Sigmoid colon (tissue), 7 donors: ENCODE results near the gene MX2. TPM values are rescaled to one million over a fixed set of nuclear protein-coding genes. Genes with fewer than 3 reads are reported as not detected.

Source experiments
- DNase-seq: peaks from one replicate; pipeline ENCODE4 v3.0.0-alpha.2; 2019
- H3K27ac ChIP-seq, 4 donors: fragments of 200-600 bp; sonication (generic); one replicate each; pipeline ENCODE4 v1.5.1; 2016 to 2019; ENCODE audit warnings: mild to moderate bottlenecking in 1 of 4
- H3K27me3 ChIP-seq, 3 donors: fragments of 200-600 bp; sonication (generic); one replicate each; pipeline ENCODE4 v1.5.1; 2019; ENCODE audit warnings: mild to moderate bottlenecking in 1 of 3
- H3K36me3 ChIP-seq, 4 donors: fragments of 200-600 bp; sonication (generic); one replicate each; pipeline ENCODE4 v1.5.1; 2016 to 2019
- H3K4me1 ChIP-seq, 4 donors: fragments of 200-600 bp; sonication (generic); one replicate each; pipeline ENCODE4 v1.5.1; 2017 to 2019
- H3K4me3 ChIP-seq, 4 donors: fragments of 200-600 bp; sonication (generic); one replicate each; pipeline ENCODE4 v1.5.1; 2017 to 2019; ENCODE audit warnings: mild to moderate bottlenecking in 2 of 4, moderate library complexity in 1 of 4
- H3K9me3 ChIP-seq, 4 donors: fragments of 200-600 bp in 3 of 4; sonication (generic) in 3 of 4; one replicate each; pipeline versions ENCODE4 v1.5.1 to v1.6.1; 2013 to 2019
- EP300 ChIP-seq, 4 donors: sonication (generic); formaldehyde crosslinking; IDR thresholded peaks; one replicate each; pipeline ENCODE4 v1.6.1; 2017; ENCODE audit warnings: antibody characterized with exemption in 4 of 4
- POLR2A ChIP-seq, 2 donors: fragments of 450-650 bp; IDR thresholded peaks; one replicate each; pipeline ENCODE4 v1.6.1; 2016; ENCODE audit warnings: antibody characterized with exemption in 2 of 2, mild to moderate bottlenecking in 2 of 2, moderate library complexity in 2 of 2
- POLR2AphosphoS5 ChIP-seq, 4 donors: sonication (generic); formaldehyde crosslinking; IDR thresholded peaks; one replicate each; pipeline ENCODE4 v1.6.1; 2017; ENCODE audit warnings: antibody characterized with exemption in 4 of 4
- WGBS, 2 donors: extraction: QIAGEN DNeasy Blood & Tissue Kit; methylation state at CpG; one replicate each; pipeline ENCODE4 v1.1.7; 2013; 5-methylcytosine and 5-hydroxymethylcytosine counted together
- intact Hi-C: fragments of 100-400 bp; cut with DNase I; formaldehyde crosslinking; loops from one replicate; pipeline ENCODE4 v1.15.1; 2023
- polyA plus RNA-seq, 3 donors: library from polyadenylated mRNA; stranded (reverse); fragments of 200-250 nt; gene quantifications; one replicate each; pipeline ENCODE4 v1.2.3, GENCODE V29; 2013
- total RNA-seq, 4 donors: library from RNA; depleted of rRNA; stranded (reverse); fragments of >200 nt; gene quantifications; one replicate each; pipeline ENCODE4 v1.1.0, GENCODE V29; 2016
- TF ChIP-seq, protein P1 (sequence below), 4 experiments: fragments of 450-650 bp in 3 of 4; fragments of 200-600 bp in 1 of 4; IDR thresholded peaks; one replicate each; pipeline ENCODE4 v1.5.1; 2016 to 2019; ENCODE audit warnings: antibody characterized with exemption in 4 of 4, mild to moderate bottlenecking in 3 of 4, moderate library complexity in 2 of 4
- donor health status: healthy with polysubstance abuse.
- donor health status: Bipolar disorder and iron deficiency.
- donor health status: healthy.

The MX2 gene
- total and polyA plus RNA-seq, 7 donors = 2.5 to 23.9 (median 6.2) TPM

DNA sequence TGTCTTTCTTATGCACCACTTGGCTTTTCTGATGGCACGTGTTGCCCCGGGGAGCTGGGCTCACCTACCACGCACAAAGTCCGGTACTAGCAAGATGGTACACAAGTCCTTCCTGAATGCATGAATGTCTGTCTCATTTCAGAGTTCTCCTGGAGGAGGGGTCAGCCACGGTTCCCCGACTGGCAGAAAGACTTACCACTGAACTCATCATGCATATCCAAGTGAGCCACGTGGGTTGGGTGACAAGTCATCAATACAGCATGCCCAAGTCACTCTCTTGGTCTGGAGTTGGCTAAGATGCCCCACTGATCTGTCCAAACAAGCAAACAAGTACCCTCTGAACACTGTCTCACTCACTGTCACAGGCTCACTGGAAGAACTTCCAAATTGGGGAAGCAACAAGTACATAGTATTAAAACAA is 35.7 kb downstream of the MX2 start:
- no peak for DNase-seq
- no peak overlapping the region for H3K27ac ChIP-seq
- intact Hi-C loops = no loop called here
- no peaks in the 10 kb centered on the region for H3K27me3 ChIP-seq
- no peak overlapping the region for H3K4me3 ChIP-seq
- 90 to 93% methylated on average over 7 of the region's 7 CpGs for WGBS, 2 donors
- TF ChIP-seq POLR2A (IDR thresholded peaks at IDR 0.05) (no peak), POLR2AphosphoS5 (IDR thresholded peaks at IDR 0.05) (no peak), EP300 (IDR thresholded peaks at IDR 0.05) (no peak)
- TF ChIP-seq, protein P1, sequence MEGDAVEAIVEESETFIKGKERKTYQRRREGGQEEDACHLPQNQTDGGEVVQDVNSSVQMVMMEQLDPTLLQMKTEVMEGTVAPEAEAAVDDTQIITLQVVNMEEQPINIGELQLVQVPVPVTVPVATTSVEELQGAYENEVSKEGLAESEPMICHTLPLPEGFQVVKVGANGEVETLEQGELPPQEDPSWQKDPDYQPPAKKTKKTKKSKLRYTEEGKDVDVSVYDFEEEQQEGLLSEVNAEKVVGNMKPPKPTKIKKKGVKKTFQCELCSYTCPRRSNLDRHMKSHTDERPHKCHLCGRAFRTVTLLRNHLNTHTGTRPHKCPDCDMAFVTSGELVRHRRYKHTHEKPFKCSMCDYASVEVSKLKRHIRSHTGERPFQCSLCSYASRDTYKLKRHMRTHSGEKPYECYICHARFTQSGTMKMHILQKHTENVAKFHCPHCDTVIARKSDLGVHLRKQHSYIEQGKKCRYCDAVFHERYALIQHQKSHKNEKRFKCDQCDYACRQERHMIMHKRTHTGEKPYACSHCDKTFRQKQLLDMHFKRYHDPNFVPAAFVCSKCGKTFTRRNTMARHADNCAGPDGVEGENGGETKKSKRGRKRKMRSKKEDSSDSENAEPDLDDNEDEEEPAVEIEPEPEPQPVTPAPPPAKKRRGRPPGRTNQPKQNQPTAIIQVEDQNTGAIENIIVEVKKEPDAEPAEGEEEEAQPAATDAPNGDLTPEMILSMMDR (IDR thresholded peaks at IDR 0.05) = no peak
- no peaks in the 10 kb centered on the region for H3K9me3 ChIP-seq
- H3K36me3 ChIP-seq = no peaks in the 10 kb centered on the region
- H3K4me1 ChIP-seq = no peaks in the 10 kb centered on the region

DNA sequence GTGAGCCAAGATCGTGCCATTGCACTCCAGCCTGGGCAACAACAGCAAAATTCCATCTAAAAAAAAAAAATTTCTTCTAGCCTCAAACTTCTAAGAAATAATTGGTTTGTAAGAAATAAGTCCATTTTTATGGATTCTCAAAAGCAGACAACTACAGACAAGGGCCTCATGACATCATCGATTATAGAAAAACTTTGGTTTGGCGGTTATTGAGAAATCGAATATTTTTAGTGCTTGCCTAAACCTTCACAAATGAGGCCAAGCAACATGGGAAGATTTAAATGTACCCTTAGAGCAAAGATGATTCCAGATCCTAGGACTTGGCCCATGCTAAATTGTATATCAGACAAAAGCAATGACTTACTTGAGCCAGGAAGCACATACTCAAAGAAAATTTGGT is 36.4 kb downstream of the MX2 start:
- intact Hi-C loops = no loop called here
- no peak overlapping the region for H3K4me3 ChIP-seq
- H3K27ac ChIP-seq = no peak overlapping the region
- 93 to 95% methylated on average over 4 of the region's 4 CpGs for WGBS, 2 donors
- no peaks in the 10 kb centered on the region for H3K4me1 ChIP-seq
- no peaks in the 10 kb centered on the region for H3K36me3 ChIP-seq
- H3K27me3 ChIP-seq = no peaks in the 10 kb centered on the region
- no peak for DNase-seq
- H3K9me3 ChIP-seq = no peaks in the 10 kb centered on the region
- TF ChIP-seq, protein P1 (IDR thresholded peaks at IDR 0.05) = no peak
- TF ChIP-seq POLR2A (IDR thresholded peaks at IDR 0.05) = no peak
- TF ChIP-seq EP300 (IDR thresholded peaks at IDR 0.05) = no peak
- TF ChIP-seq POLR2AphosphoS5 (IDR thresholded peaks at IDR 0.05) = no peak

DNA sequence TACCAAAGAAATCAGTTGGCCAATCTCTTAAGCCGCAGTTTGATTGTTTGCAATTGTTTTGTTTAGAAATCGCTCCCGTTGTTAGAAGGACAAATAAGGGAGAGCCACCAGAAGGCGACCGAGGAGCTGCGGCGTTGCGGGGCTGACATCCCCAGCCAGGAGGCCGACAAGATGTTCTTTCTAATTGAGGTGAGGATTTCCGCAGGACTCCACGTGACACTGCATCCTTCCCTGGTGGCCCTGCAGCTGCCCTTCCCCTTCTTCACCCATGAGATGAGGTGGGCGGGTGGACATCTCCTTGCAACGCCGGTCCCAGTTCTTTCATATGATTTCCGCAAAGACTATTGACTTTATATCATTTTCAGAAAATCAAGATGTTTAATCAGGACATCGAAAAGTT is 37.0 kb downstream of the MX2 start:
- no peaks in the 10 kb centered on the region for H3K36me3 ChIP-seq
- H3K9me3 ChIP-seq = no peaks in the 10 kb centered on the region
- H3K27me3 ChIP-seq = no peaks in the 10 kb centered on the region
- 96 to 97% methylated on average over 16 of the region's 16 CpGs for WGBS, 2 donors
- intact Hi-C loops = no loop called here
- no peak overlapping the region for H3K4me3 ChIP-seq
- no peaks in the 10 kb centered on the region for H3K4me1 ChIP-seq
- TF ChIP-seq, protein P1 (IDR thresholded peaks at IDR 0.05) = no peak
- TF ChIP-seq POLR2A (IDR thresholded peaks at IDR 0.05) = no peak
- no peak for TF ChIP-seq EP300 (IDR thresholded peaks at IDR 0.05)
- TF ChIP-seq POLR2AphosphoS5 (IDR thresholded peaks at IDR 0.05) = no peak
- DNase-seq = no peak
- no peak overlapping the region for H3K27ac ChIP-seq

DNA sequence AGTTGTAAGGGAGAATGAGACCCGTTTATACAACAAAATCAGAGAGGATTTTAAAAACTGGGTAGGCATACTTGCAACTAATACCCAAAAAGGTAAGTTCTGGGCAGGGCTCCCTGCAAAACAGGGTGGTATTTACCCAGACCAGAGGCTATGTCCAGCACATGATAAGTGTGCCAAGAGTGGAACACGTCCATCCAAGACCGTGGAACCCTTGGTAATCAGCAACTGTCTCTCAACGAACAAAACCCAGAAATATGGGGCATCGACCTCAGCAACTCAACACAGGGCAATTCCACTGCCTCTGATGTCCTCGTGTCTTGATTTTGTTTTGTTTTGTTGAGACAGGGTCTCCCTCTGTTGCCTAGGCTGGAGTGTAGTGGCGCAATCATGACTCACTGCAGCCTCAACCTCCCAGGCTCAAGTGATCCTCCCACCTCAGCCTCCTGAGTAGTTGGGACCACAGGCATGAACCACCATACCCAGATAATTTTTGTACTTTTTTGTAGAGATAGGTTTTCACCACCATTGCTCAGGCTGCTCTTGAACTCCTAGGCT is 37.5 kb downstream of the MX2 start:
- DNase-seq = no peak
- Histone ChIP-seq H3K9me3 (no peaks in the 10 kb centered on the region), H3K36me3 (no peaks in the 10 kb centered on the region), H3K27ac (no peak overlapping the region), H3K27me3 (no peaks in the 10 kb centered on the region), H3K4me1 (no peaks in the 10 kb centered on the region), H3K4me3 (no peak overlapping the region)
- intact Hi-C loops = no loop called here
- 57 to 91% methylated on average over 7 of the region's 7 CpGs for WGBS, 2 donors
- no peak for TF ChIP-seq EP300 (IDR thresholded peaks at IDR 0.05)
- TF ChIP-seq POLR2A (IDR thresholded peaks at IDR 0.05) = no peak
- no peak for TF ChIP-seq POLR2AphosphoS5 (IDR thresholded peaks at IDR 0.05)
- TF ChIP-seq, protein P1 (IDR thresholded peaks at IDR 0.05) = no peak

DNA sequence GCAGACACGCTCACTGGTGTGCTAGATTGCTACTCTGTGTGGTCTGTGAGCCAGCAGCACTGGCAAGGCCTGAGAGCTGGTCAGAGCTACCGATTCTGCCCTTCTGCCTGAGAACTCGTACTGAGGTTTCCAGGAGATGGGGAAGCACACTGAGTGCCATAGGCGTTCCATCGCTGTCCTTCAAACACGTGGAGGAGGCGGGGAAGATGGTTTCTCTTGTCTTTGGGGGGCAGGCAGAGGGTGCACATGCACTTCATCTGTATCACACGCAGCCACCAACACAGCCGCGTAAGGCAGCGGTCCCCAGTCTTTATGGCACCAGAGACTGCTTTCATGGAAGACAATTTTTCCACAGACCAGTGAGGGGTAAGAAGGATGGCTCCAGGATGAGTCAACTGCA is 40.4 kb downstream of the MX2 start:
- Histone ChIP-seq H3K27ac (no peak overlapping the region), H3K27me3 (no peaks in the 10 kb centered on the region), H3K4me1 (no peaks in the 10 kb centered on the region), H3K9me3 (no peaks in the 10 kb centered on the region), H3K36me3 (peaks cover 0 to 3% (median 0%) of the 10 kb centered on the region in 4 donors), H3K4me3 (no peak overlapping the region)
- TF ChIP-seq POLR2AphosphoS5 (IDR thresholded peaks at IDR 0.05) = no peak
- TF ChIP-seq POLR2A (IDR thresholded peaks at IDR 0.05) = no peak
- TF ChIP-seq, protein P1 (IDR thresholded peaks at IDR 0.05) = no peak
- no peak for TF ChIP-seq EP300 (IDR thresholded peaks at IDR 0.05)
- DNase-seq = no peak
- 90 to 95% methylated on average over 11 of the region's 11 CpGs for WGBS, 2 donors
- intact Hi-C loops = no loop called here
